GM19395 (cell line): ENCODE data around the gene PCDH1.
"Not testable (repeated sequence)": the region's sequence is repeated elsewhere in the genome, so short reads cannot be mapped to it uniquely, and the experiment has no call there.

ENCODE experiments used
- ATAC-seq: cut with Tn5 transposase; IDR thresholded peaks from one replicate; pipeline ENCODE4 v1.9.1; 2021; ENCODE audit warnings: mild to moderate bottlenecking, moderate library complexity; ENCODE audit not compliant: unreplicated experiment

The PCDH1 gene

DNA sequence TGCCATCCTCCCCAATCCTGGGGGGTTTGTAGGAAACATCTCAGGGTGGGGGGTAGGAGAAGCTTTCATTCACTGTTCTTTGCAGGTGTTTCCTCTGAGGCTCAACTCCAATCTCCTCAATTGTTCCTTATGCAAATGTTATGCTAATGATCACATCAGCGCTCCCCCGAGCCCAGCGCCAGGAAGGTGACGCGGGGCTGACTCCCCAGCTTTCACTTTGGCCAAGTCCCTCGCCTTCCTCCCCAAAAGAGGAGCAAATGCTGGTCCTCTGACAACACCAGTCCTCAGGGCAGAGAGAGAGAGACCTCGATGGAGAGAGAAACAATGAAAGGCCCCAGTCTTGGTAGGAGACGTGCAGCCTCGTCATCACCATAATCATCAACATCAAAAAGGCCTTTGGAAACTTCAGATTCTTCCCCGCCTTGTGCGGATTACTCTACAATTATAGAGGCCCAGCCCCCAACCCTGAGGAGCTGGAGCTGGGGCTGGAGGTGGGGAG is 39.1 kb downstream of the PCDH1 start:
- no peak for ATAC-seq

GRCh38 chr5:141838326-141839014 is 39.7 kb downstream of the PCDH1 start:
- ATAC-seq = no peak

GRCh38 chr5:141835928-141836670 is 42.1 kb downstream of the PCDH1 start:
- no peak for ATAC-seq

DNA sequence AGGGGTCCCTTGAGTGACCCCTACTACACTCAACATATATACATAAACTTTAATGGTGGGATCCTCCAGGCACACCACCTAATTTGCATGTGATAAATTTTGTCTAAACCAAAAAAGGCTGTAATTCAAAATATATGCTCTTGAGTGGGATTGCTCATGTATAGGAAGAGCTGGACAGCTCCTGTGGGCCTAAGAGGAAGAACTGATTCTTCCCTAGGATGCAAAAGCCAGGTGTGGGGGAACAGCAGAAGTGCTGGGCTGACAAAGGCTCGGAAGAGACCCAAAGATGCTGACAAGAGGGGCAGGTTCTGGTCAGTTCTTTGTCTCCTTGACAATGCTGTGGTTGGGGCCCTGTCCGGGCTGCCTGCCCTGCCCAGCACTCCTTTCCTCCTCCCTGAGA is 43.9 kb downstream of the PCDH1 start:
- ATAC-seq = no peak

DNA sequence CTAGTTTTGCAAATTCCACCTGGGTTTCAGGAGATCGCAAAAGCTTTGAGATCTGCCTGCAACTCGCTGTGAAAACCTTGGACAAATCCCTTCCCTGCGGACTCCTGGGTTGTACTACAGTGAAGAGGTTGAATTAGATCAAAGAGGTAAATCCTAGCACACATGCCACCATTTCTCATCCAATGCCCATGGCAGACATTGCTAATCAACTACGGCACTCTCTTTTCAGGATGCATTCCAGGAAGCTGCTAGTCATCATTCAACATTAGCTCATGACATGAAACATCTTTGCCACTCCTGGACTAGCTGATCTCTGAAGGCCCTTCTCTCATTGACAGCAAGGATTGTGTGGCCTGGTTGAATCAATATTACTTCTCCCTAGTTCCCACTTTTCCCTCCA is 46.1 kb downstream of the PCDH1 start:
- ATAC-seq = no peak

DNA sequence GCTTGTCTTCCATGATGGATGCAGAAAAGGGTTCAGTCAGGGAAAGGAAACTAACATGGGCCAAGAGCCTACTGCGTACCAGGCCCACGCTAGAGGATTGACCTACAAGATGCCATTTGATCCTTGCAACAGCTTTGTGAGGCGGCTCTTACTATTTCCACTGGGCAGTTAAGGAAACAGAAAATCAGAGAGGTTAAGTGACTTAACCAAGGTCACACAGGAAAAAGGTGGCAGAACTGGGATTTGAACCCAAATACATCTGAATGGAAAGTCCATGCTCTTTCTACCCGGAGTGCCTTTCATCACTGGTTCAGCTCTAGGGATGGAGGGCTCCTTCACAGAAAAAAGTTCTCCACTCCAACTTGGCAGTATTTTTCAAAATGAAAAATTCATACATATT is 50.0 kb downstream of the PCDH1 start:
- no peak for ATAC-seq

DNA sequence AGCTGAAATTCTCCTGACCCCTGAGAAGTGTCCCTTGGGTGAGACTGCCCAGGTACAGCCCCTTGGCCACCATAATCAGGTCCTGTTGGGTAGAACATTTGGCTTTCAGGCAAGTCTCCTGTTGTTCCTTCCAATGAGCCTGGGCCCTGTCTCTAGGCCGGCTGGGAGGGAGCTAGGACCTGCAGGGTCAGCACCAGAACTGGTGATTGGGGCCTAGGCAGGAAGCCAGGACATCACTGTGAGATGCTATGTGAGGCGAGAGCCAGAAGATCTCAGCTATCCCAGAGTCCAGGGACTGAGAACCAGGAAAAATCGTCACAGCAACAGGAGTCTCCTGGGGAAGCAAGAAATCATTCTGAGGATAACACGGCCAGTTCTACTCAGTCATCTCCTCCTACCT is 51.5 kb downstream of the PCDH1 start:
- ATAC-seq = no peak

DNA sequence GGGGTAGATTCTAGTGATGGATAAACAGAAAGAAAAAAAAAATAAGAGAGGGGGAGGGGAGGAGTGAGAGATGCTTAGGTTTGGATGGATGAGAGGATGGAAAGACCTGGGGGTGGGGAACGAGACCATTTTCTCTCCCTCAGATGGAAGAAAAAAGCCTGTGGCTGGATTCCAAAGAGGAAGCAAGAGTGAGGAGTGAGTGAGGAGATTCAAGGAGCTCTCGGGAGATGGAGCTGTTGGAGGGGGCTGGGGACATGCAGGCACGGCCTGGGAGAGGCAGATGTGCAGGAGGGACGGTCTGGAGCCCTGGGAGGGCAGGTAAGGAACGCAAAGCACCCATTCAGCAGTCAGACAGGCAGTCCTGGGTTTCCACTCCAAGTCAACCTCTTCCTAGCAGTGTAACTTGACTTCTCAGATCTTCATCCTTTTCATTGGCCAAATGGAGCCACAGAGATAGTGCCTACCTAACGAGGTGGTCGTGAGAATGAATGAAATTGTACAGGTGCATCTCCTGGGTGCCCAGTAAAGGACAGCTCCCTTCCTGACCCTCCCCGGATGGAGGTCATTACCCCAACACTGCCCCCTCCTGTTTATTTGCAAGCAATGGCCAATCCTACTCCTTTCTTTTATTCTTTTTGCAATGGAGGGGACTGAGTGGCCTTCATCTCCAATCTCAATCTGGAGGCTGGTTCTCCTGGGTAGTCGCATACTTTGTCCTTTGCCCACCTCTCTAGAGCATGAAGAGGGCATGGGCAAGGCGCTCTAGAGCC is 52.2 kb downstream of the PCDH1 start:
- ATAC-seq = no peak

DNA sequence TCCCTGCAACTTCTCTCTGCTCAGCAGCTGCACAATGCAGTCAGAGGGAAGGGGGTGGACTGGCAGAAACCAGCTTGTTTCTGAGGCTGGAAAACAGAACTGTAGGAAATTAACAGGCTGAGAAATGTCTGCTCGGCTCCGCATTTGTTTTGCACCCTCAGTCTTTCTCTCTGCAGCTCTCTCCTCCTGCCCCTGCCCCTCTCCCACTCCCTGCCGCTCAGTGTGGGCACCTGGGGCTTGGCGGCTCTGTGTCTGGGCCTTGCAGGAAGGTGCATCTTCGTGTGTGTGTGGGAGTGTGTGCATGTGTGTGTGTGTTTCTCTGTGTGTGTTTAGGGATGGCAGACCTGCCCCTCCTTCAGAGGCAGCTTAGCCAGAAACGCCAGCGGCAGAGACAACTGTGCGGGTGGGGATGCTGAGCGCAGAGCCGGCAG is 53.0 kb downstream of the PCDH1 start:
- ATAC-seq = no peak

- ATAC-seq = no peak
Observed at GRCh38 chr5:141824717-141825116, 53.5 kb downstream of the PCDH1 start.

DNA sequence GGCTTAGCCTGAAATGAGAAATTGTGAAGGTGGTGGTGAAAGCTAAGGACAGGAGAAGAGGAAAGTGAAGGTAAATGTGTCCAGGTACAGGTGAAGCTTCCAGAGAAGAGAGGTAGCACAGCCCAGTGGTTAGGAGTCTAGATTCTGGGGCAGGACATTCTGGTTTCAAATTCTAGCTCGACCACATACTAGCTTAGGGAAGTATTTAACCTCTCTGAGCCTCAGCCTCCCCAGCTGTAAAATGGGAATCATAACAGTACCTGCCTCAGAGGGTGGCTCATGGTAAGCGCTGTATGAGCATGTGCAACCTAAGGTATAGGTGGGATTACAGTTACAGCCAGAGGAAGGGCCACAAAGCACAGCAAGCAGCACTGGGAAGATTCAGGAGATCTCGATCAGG is 55.2 kb downstream of the PCDH1 start:
- ATAC-seq = no peak

DNA sequence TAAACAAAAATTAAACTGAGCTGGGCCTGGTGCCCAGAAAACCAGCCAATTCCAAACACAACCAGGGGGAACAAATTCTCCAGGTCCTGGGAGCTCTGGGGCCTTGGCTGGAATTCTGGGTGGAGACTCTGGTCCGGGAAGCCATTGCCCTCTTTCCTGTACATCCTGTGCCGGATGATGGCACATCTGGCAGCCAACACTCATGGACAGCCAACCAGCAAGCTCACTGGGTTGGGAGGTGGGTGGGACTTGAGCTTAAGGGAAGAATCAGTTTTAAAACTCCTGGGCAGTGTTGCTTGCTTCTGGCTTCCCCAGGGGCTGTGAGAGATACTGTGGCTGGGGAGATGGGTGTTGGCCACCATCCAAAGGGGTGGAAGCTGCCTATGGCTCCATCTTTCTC is 56.1 kb downstream of the PCDH1 start:
- no peak for ATAC-seq

DNA sequence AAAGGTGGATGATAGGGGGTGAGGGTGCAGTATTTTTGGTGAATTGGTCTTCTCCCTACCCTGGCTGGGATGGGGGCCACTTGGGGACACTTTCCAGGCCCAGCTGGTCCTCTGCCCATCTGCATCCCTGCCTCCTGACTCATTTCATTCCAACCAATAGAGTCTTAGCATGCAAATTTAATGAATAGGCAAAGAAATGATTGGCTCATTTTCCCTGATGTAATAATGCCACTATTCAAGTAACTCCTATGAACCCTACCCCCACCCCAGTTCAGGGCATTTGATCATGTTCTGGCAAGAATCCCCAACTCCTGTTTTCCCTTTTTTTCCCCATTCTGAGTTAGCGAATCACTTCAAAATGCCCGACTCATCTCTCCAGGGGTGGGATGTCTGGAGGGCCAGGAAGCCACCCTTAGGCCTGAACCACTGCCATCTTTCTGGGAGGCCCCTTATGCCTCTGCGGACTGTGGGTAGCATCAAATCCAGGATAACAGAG is 56.7 kb downstream of the PCDH1 start:
- ATAC-seq = no peak

DNA sequence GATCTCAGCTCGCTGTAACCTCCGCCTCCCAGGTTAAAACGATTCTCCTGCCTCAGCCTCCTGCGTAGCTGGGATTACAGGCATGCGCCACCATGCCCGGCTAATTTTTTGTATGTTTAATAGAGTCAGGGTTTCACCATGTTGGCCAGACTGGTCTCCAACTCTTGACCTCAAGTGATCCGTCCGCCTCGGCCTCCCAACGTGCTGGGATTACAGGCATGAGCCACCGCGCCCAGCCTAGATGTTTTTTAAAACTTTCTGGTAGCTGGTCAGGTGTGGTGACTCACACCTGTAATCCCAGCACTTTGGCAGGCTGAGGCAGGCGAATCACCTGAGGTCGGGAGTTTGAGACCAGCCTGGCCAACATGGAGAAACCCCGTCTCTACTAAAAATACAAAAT is 57.5 kb downstream of the PCDH1 start:
- ATAC-seq = not testable (repeated sequence)

GRCh38 chr5:141817631-141818030 is 60.6 kb downstream of the PCDH1 start:
- no peak for ATAC-seq

- ATAC-seq = no peak
Observed at GRCh38 chr5:141816598-141817399, 61.4 kb downstream of the PCDH1 start.

DNA sequence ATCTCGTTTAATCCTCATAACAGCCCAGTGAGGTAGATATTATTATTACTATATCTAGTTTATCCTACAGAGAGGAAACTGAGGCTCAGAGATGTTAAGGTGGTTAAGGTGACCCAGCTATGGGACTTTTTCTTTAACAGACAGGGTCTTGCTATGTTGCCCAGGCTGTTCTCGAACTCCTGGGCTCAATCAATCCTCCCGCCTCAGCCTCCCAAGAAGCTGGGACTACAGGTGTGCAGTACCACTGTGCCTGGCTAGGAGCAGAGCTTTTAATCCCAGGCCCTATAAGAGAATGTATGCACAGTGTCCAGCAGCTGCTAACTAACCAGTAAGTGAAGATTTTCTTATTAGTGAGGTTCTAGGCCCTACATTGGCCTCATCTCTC is 62.4 kb downstream of the PCDH1 start:
- no peak for ATAC-seq

GRCh38 chr5:141815051-141815795 is 63.0 kb downstream of the PCDH1 start:
- no peak for ATAC-seq

- no peak for ATAC-seq
Observed at GRCh38 chr5:141814064-141814964, 63.9 kb downstream of the PCDH1 start.
